Loucy (cell line): ENCODE data around the gene ADI1.
"Not testable (repeated sequence)": the region's sequence is repeated elsewhere in the genome, so short reads cannot be mapped to it uniquely, and the experiment has no call there.

Experiments used
- H2AFZ ChIP-seq: fragments of 200-600 bp; sonication (generic); 2 replicates; pipeline ENCODE4 v1.6.0; 2016; ENCODE audit warnings: antibody characterized with exemption, mild to moderate bottlenecking, low read length, moderate library complexity
- H3F3A ChIP-seq: fragments of 200-600 bp; 2 replicates; pipeline ENCODE4 v1.6.0; 2016; ENCODE audit warnings: antibody characterized with exemption, low read depth, mild to moderate bottlenecking
- H3K27me3 ChIP-seq: fragments of 200-600 bp; sonication (generic); 2 replicates; pipeline ENCODE4 v1.6.1; 2014; ENCODE audit warnings: low read length, mild to moderate bottlenecking; ENCODE audit not compliant: insufficient read depth, poor library complexity, severe bottlenecking
- H3K36me3 ChIP-seq: fragments of 200-600 bp; sonication (generic); 2 replicates; pipeline ENCODE4 v1.6.1; 2016; ENCODE audit warnings: low read length; ENCODE audit not compliant: insufficient read depth
- H3K4me1 ChIP-seq: fragments of 200-600 bp; sonication (generic); 2 replicates; pipeline ENCODE4 v1.5.1; 2014; ENCODE audit warnings: low read length, mild to moderate bottlenecking; ENCODE audit not compliant: insufficient read depth, poor library complexity, severe bottlenecking
- H3K4me2 ChIP-seq: fragments of 200-600 bp; sonication (generic); 2 replicates; pipeline ENCODE4 v1.6.0; 2014; ENCODE audit warnings: antibody characterized with exemption, low read length, low read depth, mild to moderate bottlenecking; ENCODE audit not compliant: poor library complexity, severe bottlenecking
- H3K4me3 ChIP-seq: fragments of 200-600 bp; sonication (generic); 2 replicates; pipeline ENCODE4 v1.5.1; 2014; ENCODE audit warnings: low read length, mild to moderate bottlenecking, mixed read lengths; ENCODE audit not compliant: poor library complexity, severe bottlenecking
- H3K79me2 ChIP-seq: fragments of 200-600 bp; sonication (generic); 2 replicates; pipeline ENCODE4 v1.6.1; 2014; ENCODE audit warnings: low read length; ENCODE audit not compliant: insufficient read depth
- H3K9ac ChIP-seq: fragments of 200-600 bp; sonication (generic); 2 replicates; pipeline ENCODE4 v1.6.0; 2014; ENCODE audit warnings: mild to moderate bottlenecking, low read depth, low read length, moderate library complexity; ENCODE audit not compliant: poor library complexity, severe bottlenecking
- H3K9me2 ChIP-seq: fragments of 200-600 bp; sonication (generic); replicated peaks from 2 replicates; pipeline ENCODE4 v1.6.1; 2016; ENCODE audit warnings: low read depth, low read length, mixed read lengths
- H3K9me3 ChIP-seq: fragments of 200-600 bp; sonication (generic); 2 replicates; pipeline ENCODE4 v1.6.1; 2014; ENCODE audit warnings: mild to moderate bottlenecking, antibody characterized with exemption, low read length, low read depth; ENCODE audit not compliant: insufficient read depth
- H4K20me1 ChIP-seq: fragments of 200-600 bp; sonication (generic); 2 replicates; pipeline ENCODE4 v1.6.0; 2014; ENCODE audit warnings: antibody characterized with exemption, low read length, mild to moderate bottlenecking; ENCODE audit not compliant: insufficient read depth, poor library complexity, severe bottlenecking
- EZH2phosphoT487 ChIP-seq: fragments of 200-600 bp; IDR thresholded peaks from 2 replicates; pipeline ENCODE4 v1.6.1; 2018; ENCODE audit warnings: antibody characterized with exemption, mild to moderate bottlenecking, moderate library complexity, borderline replicate concordance
- TF ChIP-seq, protein P1 (sequence below): fragments of 200-600 bp; sonication (generic); conservative IDR thresholded peaks from 2 replicates; pipeline ENCODE4 v1.5.1; 2014; ENCODE audit warnings: mild to moderate bottlenecking, antibody characterized with exemption, low read length

The ADI1 gene

DNA sequence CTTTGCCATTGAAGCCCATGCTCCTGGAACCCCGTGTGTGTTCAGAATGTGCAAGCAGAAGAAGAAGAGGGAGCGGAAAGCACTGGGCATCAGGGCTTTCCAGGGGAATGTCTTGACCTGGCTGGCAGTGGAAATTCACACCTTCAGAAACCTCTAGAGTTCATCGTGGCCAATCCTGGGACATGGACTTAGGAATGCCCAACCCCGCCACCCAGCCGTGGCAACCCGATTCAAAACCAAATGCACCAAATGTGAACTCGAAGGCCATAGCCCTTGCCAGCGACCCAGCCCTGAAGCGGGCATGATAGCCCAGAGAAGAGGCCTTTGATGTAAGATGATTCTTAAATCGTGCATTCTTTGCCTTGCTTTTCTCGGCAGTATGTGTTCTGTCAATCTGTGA, 69.4 kb downstream of the ADI1 start:
- no peaks in the 10 kb centered on the region for H3K79me2 ChIP-seq
- H3K36me3 ChIP-seq: peaks cover 43% of the 10 kb centered on the region; the same call in 1 of the 2 replicates
- H3K9me2 ChIP-seq: no peaks in the 10 kb centered on the region
- H3K9me3 ChIP-seq: no peaks in the 10 kb centered on the region
- H3K4me3 ChIP-seq: no peak overlapping the region
- H3F3A ChIP-seq: no peaks in the 10 kb centered on the region
- H4K20me1 ChIP-seq: no peaks in the 10 kb centered on the region
- no peak overlapping the region for H3K9ac ChIP-seq
- no peak overlapping the region for H3K4me2 ChIP-seq
- H2AFZ ChIP-seq: no peak overlapping the region
- H3K4me1 ChIP-seq: no peaks in the 10 kb centered on the region
- no peaks in the 10 kb centered on the region for H3K27me3 ChIP-seq
- TF ChIP-seq EZH2phosphoT487: no peak
- TF ChIP-seq, protein P1, sequence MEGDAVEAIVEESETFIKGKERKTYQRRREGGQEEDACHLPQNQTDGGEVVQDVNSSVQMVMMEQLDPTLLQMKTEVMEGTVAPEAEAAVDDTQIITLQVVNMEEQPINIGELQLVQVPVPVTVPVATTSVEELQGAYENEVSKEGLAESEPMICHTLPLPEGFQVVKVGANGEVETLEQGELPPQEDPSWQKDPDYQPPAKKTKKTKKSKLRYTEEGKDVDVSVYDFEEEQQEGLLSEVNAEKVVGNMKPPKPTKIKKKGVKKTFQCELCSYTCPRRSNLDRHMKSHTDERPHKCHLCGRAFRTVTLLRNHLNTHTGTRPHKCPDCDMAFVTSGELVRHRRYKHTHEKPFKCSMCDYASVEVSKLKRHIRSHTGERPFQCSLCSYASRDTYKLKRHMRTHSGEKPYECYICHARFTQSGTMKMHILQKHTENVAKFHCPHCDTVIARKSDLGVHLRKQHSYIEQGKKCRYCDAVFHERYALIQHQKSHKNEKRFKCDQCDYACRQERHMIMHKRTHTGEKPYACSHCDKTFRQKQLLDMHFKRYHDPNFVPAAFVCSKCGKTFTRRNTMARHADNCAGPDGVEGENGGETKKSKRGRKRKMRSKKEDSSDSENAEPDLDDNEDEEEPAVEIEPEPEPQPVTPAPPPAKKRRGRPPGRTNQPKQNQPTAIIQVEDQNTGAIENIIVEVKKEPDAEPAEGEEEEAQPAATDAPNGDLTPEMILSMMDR: no peak

DNA sequence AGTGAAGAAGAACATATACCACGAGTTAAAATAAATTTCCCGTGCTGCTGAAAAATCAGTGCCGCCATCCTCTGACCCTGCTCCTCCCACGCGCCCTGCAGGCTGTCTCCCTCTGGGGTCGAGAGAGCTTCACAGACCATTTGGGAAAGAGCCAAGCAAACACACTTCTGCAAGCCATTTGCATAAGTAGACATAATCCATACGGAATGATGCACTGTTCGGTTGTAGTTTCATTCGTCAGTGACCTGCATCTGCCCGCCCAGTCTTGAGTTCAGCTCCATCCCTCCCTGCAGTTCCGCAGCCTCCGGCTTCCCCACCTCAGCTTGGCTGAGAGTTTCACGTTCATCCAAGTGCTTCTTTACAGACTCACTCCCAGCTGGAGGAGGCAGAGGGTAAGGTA, 70.2 kb downstream of the ADI1 start:
- Histone ChIP-seq H3K9me3 (no peaks in the 10 kb centered on the region), H3K4me1 (no peaks in the 10 kb centered on the region), H3K9ac (no peak overlapping the region), H3K27me3 (no peaks in the 10 kb centered on the region), H3F3A (no peaks in the 10 kb centered on the region), H2AFZ (no peak overlapping the region), H3K4me3 (no peak overlapping the region), H4K20me1 (no peaks in the 10 kb centered on the region), H3K79me2 (no peaks in the 10 kb centered on the region), H3K36me3 (peaks cover 48% of the 10 kb centered on the region; the same call in 1 of the 2 replicates), H3K4me2 (no peak overlapping the region), H3K9me2 (no peaks in the 10 kb centered on the region)
- TF ChIP-seq EZH2phosphoT487: no peak
- TF ChIP-seq, protein P1: no peak

DNA sequence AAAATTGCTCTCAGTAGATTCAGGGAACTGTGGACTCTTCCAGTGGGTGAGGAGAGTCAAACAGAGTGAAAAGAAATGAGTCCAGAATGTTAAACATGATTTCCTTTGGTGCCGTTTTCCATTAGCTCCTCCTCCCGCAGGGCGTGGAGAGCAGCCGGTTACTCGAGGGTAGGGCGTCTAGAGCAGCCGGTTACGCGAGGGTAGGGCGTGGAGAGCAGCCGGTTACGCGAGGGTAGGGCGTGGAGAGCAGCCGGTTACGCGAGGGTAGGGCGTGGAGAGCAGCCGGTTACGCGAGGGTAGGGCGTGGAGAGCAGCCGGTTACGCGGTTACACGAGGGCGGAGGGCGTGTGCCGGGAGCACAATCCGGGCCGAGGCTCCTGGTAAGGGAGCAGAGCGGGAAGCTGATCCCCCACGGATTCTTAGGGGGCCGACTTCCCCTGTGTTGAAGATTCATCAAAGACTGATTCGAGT, 70.9 kb downstream of the ADI1 start:
- H3K4me2 ChIP-seq, H3K4me3 ChIP-seq, H3K9ac ChIP-seq, H3K79me2 ChIP-seq, H3K4me1 ChIP-seq, H3K9me2 ChIP-seq, H3F3A ChIP-seq, H3K9me3 ChIP-seq, H3K27me3 ChIP-seq, H2AFZ ChIP-seq, H4K20me1 ChIP-seq: not testable (repeated sequence)
- peaks cover 53% of the 10 kb centered on the region; the same call in 1 of the 2 replicates for H3K36me3 ChIP-seq

DNA sequence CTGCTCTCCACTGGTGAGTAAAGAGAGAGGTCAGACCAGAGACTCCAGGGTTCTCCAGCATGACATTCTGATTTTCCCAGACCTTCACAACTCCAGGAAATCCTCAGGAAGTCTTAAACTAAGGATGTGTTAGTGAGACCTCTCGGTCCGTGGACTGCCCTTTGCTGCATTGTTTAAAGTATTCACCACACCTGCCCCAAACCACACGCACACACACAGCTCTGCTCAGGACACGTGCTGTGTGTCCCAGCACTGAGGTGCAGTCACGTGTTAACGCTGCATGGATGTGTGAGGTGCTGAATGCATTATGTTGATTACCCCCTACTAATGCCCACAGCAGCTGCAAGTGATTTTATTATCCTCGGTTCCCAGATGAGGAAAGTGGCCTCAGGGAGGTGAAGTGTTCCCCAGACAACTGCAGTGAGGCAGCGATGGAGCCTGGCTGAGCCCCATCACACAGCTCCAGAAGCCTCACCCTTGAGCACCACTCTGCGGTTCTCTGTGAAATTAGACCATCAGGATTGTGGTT, 71.5 kb downstream of the ADI1 start:
- Histone ChIP-seq H3K9me2 (no peaks in the 10 kb centered on the region), H3K4me3 (no peak overlapping the region), H3K9me3 (no peaks in the 10 kb centered on the region), H4K20me1 (no peaks in the 10 kb centered on the region), H3K4me2 (no peak overlapping the region), H3K4me1 (no peaks in the 10 kb centered on the region), H3K9ac (no peak overlapping the region), H3F3A (no peaks in the 10 kb centered on the region), H3K79me2 (no peaks in the 10 kb centered on the region), H3K36me3 (peaks cover 53% of the 10 kb centered on the region; the same call in 1 of the 2 replicates), H2AFZ (no peak overlapping the region), H3K27me3 (no peaks in the 10 kb centered on the region)
- TF ChIP-seq EZH2phosphoT487: no peak
- TF ChIP-seq, protein P1: no peak
